HCT116 (cell line): ENCODE results near the gene FARP1. TPM values are rescaled to one million over a fixed set of nuclear protein-coding genes. Genes with fewer than 3 reads are reported as not detected.

ENCODE experiments used
- ATAC-seq: fragments of 200-7000 bp; cut with Tn5 transposase; 2 replicates; pipeline ENCODE4 v1.9.1; 2020; ENCODE audit warnings: mild to moderate bottlenecking, moderate library complexity
- BruUV-seq: library from RNA; stranded (reverse); fragments of 400-500 nt; replicated peaks from 2 replicates; lab custom pipeline; 2021; lab: Mats Ljungman, UMichigan
- CTCF ChIA-PET: fragments of 300-600 bp; sonication (Branson Sonifier 250); formaldehyde crosslinking; loops from one replicate; lab custom pipeline; 2021; ENCODE audit warnings: antibody characterized with exemption; lab: Charles Lee
- POLR2A ChIA-PET: fragments of 300-600, 350-600 bp; sonication (Branson Sonifier 250); formaldehyde crosslinking; loops from one replicate; lab custom pipeline; 2021; ENCODE audit warnings: antibody characterized with exemption; lab: Charles Lee
- RAD21 ChIA-PET, 2 experiments: fragments of 300-600 bp; sonication (Branson Sonifier 250); formaldehyde crosslinking; loops; one replicate each; lab custom pipeline; 2023; ENCODE audit warnings: low total read pairs in 2 of 2; ENCODE audit not compliant: uncharacterized antibody in 2 of 2, unreplicated experiment in 2 of 2, low non-redundant PET in 1 of 2; lab: Charles Lee
- DNase-seq: peaks from one replicate; pipeline ENCODE4 v3.0.0-alpha.2; 2010; ENCODE audit warnings: low read depth, low spot score
- H2AFZ ChIP-seq: fragments of 200-600 bp; shearing (Covaris generic), sonication (generic); 2 replicates; pipeline ENCODE4 v1.6.1; 2017; ENCODE audit warnings: low read depth, mixed run types, mixed read lengths, antibody characterized with exemption, low read length; ENCODE audit not compliant: poor library complexity, severe bottlenecking
- H3K27ac ChIP-seq: 2 replicates; pipeline ENCODE4 v1.5.1; 2012; ENCODE audit warnings: low read depth, low read length
- H3K27me3 ChIP-seq: fragments of 200-600 bp; sonication (generic); 2 replicates; pipeline ENCODE4 v1.6.1; 2016; ENCODE audit warnings: mixed run types, low read length, mixed read lengths; ENCODE audit not compliant: insufficient read depth
- H3K36me3 ChIP-seq, 2 experiments: fragments of 200-500 bp in 1 of 2; fragments of 200-600 bp in 1 of 2; sonication (Bioruptor generic) in 1 of 2; sonication (generic) in 1 of 2; 2 replicates each; pipeline versions ENCODE4 v1.5.1 to v1.6.1; 2014 to 2016; ENCODE audit warnings: low read length in 2 of 2, inconsistent platforms in 1 of 2, mixed read lengths in 1 of 2, mixed run types in 1 of 2; ENCODE audit not compliant: insufficient read depth in 2 of 2, control insufficient read depth in 1 of 2
- H3K4me1 ChIP-seq, 2 experiments: fragments of 200-600 bp in 1 of 2; sonication (generic) in 1 of 2; 2 replicates each; pipeline versions ENCODE4 v1.5.1 to v1.6.1; 2012 to 2017; ENCODE audit warnings: low read length in 2 of 2, inconsistent platforms in 1 of 2, mild to moderate bottlenecking in 1 of 2, mixed read lengths in 1 of 2, mixed run types in 1 of 2, moderate library complexity in 1 of 2; ENCODE audit not compliant: insufficient read depth in 2 of 2, control insufficient read depth in 1 of 2
- H3K4me2 ChIP-seq: fragments of 200-600 bp; sonication (generic); 2 replicates; pipeline ENCODE4 v1.6.1; 2017; ENCODE audit warnings: mixed run types, low read length, mixed read lengths
- H3K4me3 ChIP-seq, 2 experiments: fragments of 200-600 bp in 1 of 2; sonication (generic) in 1 of 2; replicated peaks in 1 of 2; 2 replicates each; pipeline ENCODE4 v1.5.1; 2011 to 2016; ENCODE audit warnings: low read length in 2 of 2, control low read depth in 1 of 2, low read depth in 1 of 2, mild to moderate bottlenecking in 1 of 2, mixed read lengths in 1 of 2, mixed run types in 1 of 2
- H3K79me2 ChIP-seq: fragments of 200-600 bp; sonication (generic); 2 replicates; pipeline ENCODE4 v1.6.1; 2017; ENCODE audit warnings: mild to moderate bottlenecking, mixed run types, low read length, moderate library complexity, mixed read lengths; ENCODE audit not compliant: insufficient read depth
- H3K9ac ChIP-seq: fragments of 200-600 bp; sonication (generic); 2 replicates; pipeline ENCODE4 v1.6.1; 2016; ENCODE audit warnings: low read length, mixed read lengths
- H3K9me2 ChIP-seq: fragments of 200-600 bp; sonication (generic), shearing (Covaris generic); 2 replicates; pipeline ENCODE4 v1.6.1; 2017; ENCODE audit warnings: mixed run types, mild to moderate bottlenecking, moderate library complexity; ENCODE audit not compliant: insufficient read depth
- H3K9me3 ChIP-seq, 2 experiments: fragments of 200-500 bp in 1 of 2; fragments of 200-600 bp in 1 of 2; sonication (Bioruptor generic) in 1 of 2; sonication (generic) in 1 of 2; 2 replicates each; pipeline ENCODE4 v1.6.1; 2014 to 2017; ENCODE audit warnings: low read length in 2 of 2, mixed read lengths in 2 of 2, inconsistent platforms in 1 of 2, low read depth in 1 of 2, mild to moderate bottlenecking in 1 of 2, mixed run types in 1 of 2, moderate library complexity in 1 of 2; ENCODE audit not compliant: control insufficient read depth in 1 of 2, insufficient read depth in 1 of 2
- H4K20me1 ChIP-seq: fragments of 200-600 bp; sonication (generic), shearing (Covaris generic); 2 replicates; pipeline ENCODE4 v1.6.1; 2017; ENCODE audit warnings: mixed run types, mild to moderate bottlenecking, moderate library complexity; ENCODE audit not compliant: insufficient read depth
- CBX3 ChIP-seq: IDR thresholded peaks from 2 replicates; pipeline ENCODE4 v1.6.1; 2012; ENCODE audit warnings: low read depth
- CEBPB ChIP-seq: IDR thresholded peaks from 2 replicates; pipeline ENCODE4 v1.6.1; 2012; ENCODE audit warnings: low read depth
- EGR1 ChIP-seq: IDR thresholded peaks from 2 replicates; pipeline ENCODE4 v1.6.1; 2012; ENCODE audit warnings: low read depth
- ELF1 ChIP-seq: IDR thresholded peaks from 2 replicates; pipeline ENCODE4 v1.6.1; 2012; ENCODE audit warnings: low read depth, borderline replicate concordance
- EZH2 ChIP-seq: fragments of 200-600 bp; sonication (generic); IDR thresholded peaks from 2 replicates; pipeline ENCODE4 v1.6.1; 2017; ENCODE audit warnings: antibody characterized with exemption, mixed run types
- EZH2phosphoT487 ChIP-seq: fragments of 200-600 bp; IDR thresholded peaks from 2 replicates; pipeline ENCODE4 v1.6.1; 2018; ENCODE audit warnings: antibody characterized with exemption, borderline replicate concordance
- FOSL1 ChIP-seq: IDR thresholded peaks from 2 replicates; pipeline ENCODE4 v1.6.1; 2012; ENCODE audit warnings: low read depth
- JUND ChIP-seq: IDR thresholded peaks from 2 replicates; pipeline ENCODE4 v1.6.1; 2012
- POLR2A ChIP-seq: IDR thresholded peaks from 2 replicates; pipeline ENCODE4 v1.7.0; 2011; ENCODE audit warnings: borderline replicate concordance; ENCODE audit not compliant: insufficient read depth, insufficient read length; ENCODE audit errors: extremely low read depth
- POLR2AphosphoS5 ChIP-seq: IDR thresholded peaks from 2 replicates; pipeline ENCODE4 v1.6.1; 2011; ENCODE audit warnings: mild to moderate bottlenecking, low read depth, low read length, moderate library complexity
- RAD21 ChIP-seq: IDR thresholded peaks from 2 replicates; pipeline ENCODE4 v1.6.1; 2012; ENCODE audit warnings: low read depth, mild to moderate bottlenecking
- SIN3A ChIP-seq: IDR thresholded peaks from 2 replicates; pipeline ENCODE4 v1.6.1; 2012; ENCODE audit warnings: low read depth
- SP1 ChIP-seq: IDR thresholded peaks from 2 replicates; pipeline ENCODE4 v1.6.1; 2012; ENCODE audit warnings: low read depth
- YY1 ChIP-seq: IDR thresholded peaks from 2 replicates; pipeline ENCODE4 v1.6.1; 2011; ENCODE audit warnings: low read length, low read depth, moderate library complexity, mild to moderate bottlenecking; ENCODE audit not compliant: insufficient replicate concordance; ENCODE audit errors: extremely low read depth
- ZNF274 ChIP-seq: fragments of 200-500 bp; sonication (Bioruptor generic); IDR thresholded peaks from 2 replicates; pipeline ENCODE4 v1.6.1; 2014; ENCODE audit warnings: mild to moderate bottlenecking, low read depth, low read length, inconsistent platforms
- intact Hi-C: fragments of 100-400 bp; cut with micrococcal nuclease; formaldehyde crosslinking; loops from 2 replicates; pipeline ENCODE4 v1.10.0; 2022
- total RNA-seq: library from RNA; stranded (reverse); gene quantifications from one replicate; pipeline ENCODE4 v1.2.1, GENCODE V29; 2021; ENCODE audit not compliant: unreplicated experiment
- TF ChIP-seq, protein P1 (sequence below): IDR thresholded peaks from 2 replicates; pipeline ENCODE4 v1.6.1; 2012
- TF ChIP-seq, protein P2 (sequence below): IDR thresholded peaks from 2 replicates; pipeline ENCODE4 v1.6.1; 2012

The FARP1 gene
- total RNA-seq, 1 experiment from 2014 or later: 30.5 TPM

DNA sequence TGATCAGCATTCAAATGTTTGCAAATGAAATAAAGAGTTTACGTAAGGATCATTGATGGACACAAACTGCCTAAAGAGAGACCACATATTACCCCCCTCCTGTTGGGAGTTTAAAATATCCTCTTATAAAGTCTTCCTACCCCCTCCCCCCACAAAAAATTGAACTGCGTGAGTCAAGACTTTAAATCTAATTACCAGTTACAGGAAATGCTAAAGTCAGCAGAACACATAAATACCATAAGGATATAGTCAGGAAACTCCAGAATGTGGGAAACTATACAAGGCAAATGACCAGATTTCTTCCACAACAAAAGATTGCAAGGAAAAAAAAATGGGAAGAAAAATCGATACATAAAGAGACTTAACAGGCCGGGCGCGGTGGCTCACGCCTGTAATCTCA, 44.4 kb upstream of the FARP1 start:
- DNase-seq: no peak
- CTCF ChIA-PET: no interaction called here
- no peaks in the 10 kb centered on the region for H3K4me1 ChIP-seq
- H3K36me3 ChIP-seq: no peaks in the 10 kb centered on the region
- POLR2A ChIA-PET: no interaction called here
- H3K4me3 ChIP-seq: no peak overlapping the region
- H3K79me2 ChIP-seq: no peaks in the 10 kb centered on the region
- H3K27me3 ChIP-seq: no peaks in the 10 kb centered on the region
- no TSS peak for BruUV-seq
- H3K27ac ChIP-seq: no peak overlapping the region
- H3K9me2 ChIP-seq: no peaks in the 10 kb centered on the region
- TF ChIP-seq FOSL1 (no peak), ZNF274 (no peak), EGR1 (no peak), SIN3A (no peak), YY1 (no peak), CBX3 (no peak), CEBPB (no peak), POLR2A (no peak), POLR2AphosphoS5 (no peak), ELF1 (no peak), SP1 (no peak), RAD21 (no peak), EZH2phosphoT487 (no peak), EZH2 (no peak), JUND (no peak)
- TF ChIP-seq, protein P1, sequence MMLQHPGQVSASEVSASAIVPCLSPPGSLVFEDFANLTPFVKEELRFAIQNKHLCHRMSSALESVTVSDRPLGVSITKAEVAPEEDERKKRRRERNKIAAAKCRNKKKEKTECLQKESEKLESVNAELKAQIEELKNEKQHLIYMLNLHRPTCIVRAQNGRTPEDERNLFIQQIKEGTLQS: no peak
- TF ChIP-seq, protein P2, sequence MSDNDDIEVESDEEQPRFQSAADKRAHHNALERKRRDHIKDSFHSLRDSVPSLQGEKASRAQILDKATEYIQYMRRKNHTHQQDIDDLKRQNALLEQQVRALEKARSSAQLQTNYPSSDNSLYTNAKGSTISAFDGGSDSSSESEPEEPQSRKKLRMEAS: no peak
- TF ChIP-seq, all 23 proteins: peak for 0
- Histone ChIP-seq H3K9ac (no peak overlapping the region), H3K4me2 (no peak overlapping the region), H4K20me1 (no peaks in the 10 kb centered on the region), H3K9me3 (no peaks in the 10 kb centered on the region; a peak in 1 of 4 replicates), H2AFZ (no peak overlapping the region)
- RAD21 ChIA-PET: no interaction called here
- no peak for ATAC-seq
- intact Hi-C loops: no loop called here
